ENCODE data around the gene PDXP. TPM values are rescaled to one million over a fixed set of nuclear protein-coding genes. Genes with fewer than 3 reads are reported as not detected.

Gene PDXP
- total and polyA plus RNA-seq, 2 of the 13 experiments (the other 11 are each of a cell fraction or from before 2014, with no cell fraction given) = 58.2 to 70.6 TPM

DNA sequence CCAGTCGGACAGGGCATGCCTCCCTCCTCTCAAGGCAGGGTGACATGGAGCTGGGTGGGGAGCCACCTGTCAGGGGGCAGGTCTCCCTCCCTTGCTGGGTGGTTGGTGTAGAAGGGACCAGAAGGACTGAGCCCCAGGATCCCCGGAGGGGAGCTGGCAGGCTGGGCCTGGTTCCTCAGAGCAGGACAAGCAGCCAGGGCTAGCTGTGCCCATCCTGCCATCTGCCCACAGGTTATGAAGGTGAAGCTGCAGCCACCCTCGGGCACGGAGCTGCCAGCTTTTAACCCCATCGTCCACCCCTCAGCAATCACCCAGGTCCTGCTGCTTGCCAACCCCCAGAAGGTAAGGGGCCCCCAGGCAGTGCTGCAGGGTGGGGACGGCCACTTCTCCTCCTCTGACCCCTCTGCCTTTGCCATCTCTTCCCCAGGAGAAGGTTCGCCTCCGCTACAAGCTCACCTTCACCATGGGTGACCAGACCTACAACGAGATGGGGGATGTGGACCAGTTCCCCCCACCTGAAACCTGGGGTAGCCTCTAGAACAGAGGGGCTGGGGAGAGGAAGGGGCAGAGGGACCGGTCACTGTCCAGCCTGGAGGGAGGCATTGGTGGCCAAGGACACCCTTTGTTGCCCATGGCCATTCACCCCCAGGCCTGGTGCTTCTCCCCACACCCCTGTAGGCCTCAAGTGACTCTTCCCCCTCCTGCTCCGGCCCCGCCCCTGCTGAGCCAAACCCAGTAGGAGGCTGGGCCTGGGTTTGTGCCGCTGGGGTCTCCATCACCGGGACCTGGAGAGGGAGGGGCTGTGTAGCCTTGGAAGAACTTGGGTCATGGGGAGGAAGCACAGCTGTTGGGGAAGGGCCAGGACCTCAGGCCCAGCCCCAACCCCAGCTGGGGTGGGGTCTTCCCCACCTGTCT lies 26.1 kb upstream of the PDXP start:
- in situ Hi-C loops (cut with HindIII; ENCODE audit: extremely low pct_ligation_motif_present, low pct_unique_long_range_greater_than_20kb) = no loop called here
- CTCF ChIA-PET (ENCODE audit: low intra/inter-chr PET ratio, low total read pairs) = interaction anchor here (1.0 kb wide), 1 partner anchor 23 kb away, joined by 3 read pairs; no protein-coding TSS in a partner anchor
- Histone ChIP-seq H3K36me3 (replicated peaks in 1 of 2; ENCODE audit: control insufficient read depth in 1 of 2, insufficient read depth in 2 of 2, low read length in 2 of 2) (no peaks in the 10 kb centered on the region; a peak in 1 of 5 replicates), H3K27me3 (ENCODE audit: control insufficient read depth in 1 of 2, insufficient read depth in 2 of 2, low read length in 2 of 2) (no peaks in the 10 kb centered on the region), H3K79me2 (ENCODE audit: insufficient read depth, low read length) (no peaks in the 10 kb centered on the region), H3K4me2 (ENCODE audit: low read depth, low read length) (peak overlapping the region; percentile 94), H2AFZ (ENCODE audit: low read length) (no peak overlapping the region), H3K4me1 (ENCODE audit: insufficient read depth, low read length) (peaks cover 71% of the 10 kb centered on the region), H3K9ac (ENCODE audit: insufficient read depth, low read depth, low read length) (peak overlapping the region; percentile 63), H3K27ac (ENCODE audit: extremely low read length, insufficient read depth, low read length) (peak overlapping the region; percentile 84), H3K9me3 (ENCODE audit: low read length) (no peaks in the 10 kb centered on the region), H3K4me3 (replicated peaks in 1 of 3; ENCODE audit: insufficient read depth in 1 of 3, low read depth in 2 of 3, low read length in 3 of 3) (peak overlapping the region in 1 of 3 experiments; percentile 69; a peak in 1 of 6 replicates), H4K20me1 (ENCODE audit: insufficient read depth, low read length) (no peaks in the 10 kb centered on the region)
- no peak for DNase-seq (ENCODE audit: low spot score)
- BruUV-seq (replicated peaks) = TSS peak; percentile 39
- POLR2A ChIA-PET = interaction anchor here (0.5 to 15.8 kb wide), 9 partner anchors 10 to 175 kb away, joined by 3 to 242 read pairs (median 8); partner anchors contain the start of genes GCAT, GGA1, NOL12 and PDXP
- WGBS (ENCODE audit: low lambda C conversion rate) = 94% methylated on average over 9 of the region's 14 CpGs
- ATAC-seq = no peak
- no peak for FAIRE-seq
- intact Hi-C loops (cut with micrococcal nuclease; ENCODE audit: unreplicated experiment) = no loop called here
- TF ChIP-seq ZNF329 (CRISPR knock-in tag; IDR thresholded peaks at IDR 0.05; ENCODE audit: low read depth) (no peak), ZNF879 (CRISPR knock-in tag; IDR thresholded peaks at IDR 0.05) (no peak), MXD4 (CRISPR knock-in tag; IDR thresholded peaks at IDR 0.05) (no peak), ESRRA (CRISPR knock-in tag; IDR thresholded peaks at IDR 0.05; ENCODE audit: low read depth) (0 out of 2 replicates have a peak, but pooled peaks have one; percentile 5), U2AF1 (optimal IDR thresholded peaks at IDR 0.05; ENCODE audit: low read depth, low read length) (peak; percentile 12), SOX6 (IDR thresholded peaks at IDR 0.05) (no peak), SOX6 (CRISPR knock-in tag; IDR thresholded peaks at IDR 0.05) (0 out of 2 replicates have a peak, but pooled peaks have one; percentile 12), ZSCAN25 (CRISPR knock-in tag; IDR thresholded peaks at IDR 0.05) (peak; percentile 71), TMF1 (CRISPR knock-in tag; IDR thresholded peaks at IDR 0.05; ENCODE audit: low read depth) (no peak), ZSCAN21 (CRISPR knock-in tag; IDR thresholded peaks at IDR 0.05; ENCODE audit: borderline replicate concordance) (0 out of 2 replicates have a peak, but pooled peaks have one; percentile 10), ZBTB38 (CRISPR knock-in tag; IDR thresholded peaks at IDR 0.05) (0 out of 2 replicates have a peak, but pooled peaks have one; percentile 12), XRCC5 (optimal IDR thresholded peaks at IDR 0.05; ENCODE audit: low read length) (no peak), ZNF652 (CRISPR knock-in tag; IDR thresholded peaks at IDR 0.05; ENCODE audit: borderline replicate concordance, low read depth) (peak; percentile 73), ZNF17 (CRISPR knock-in tag; IDR thresholded peaks at IDR 0.05) (no peak), ZNF660 (CRISPR knock-in tag; IDR thresholded peaks at IDR 0.05; ENCODE audit: borderline replicate concordance, low read depth) (no peak), HMGA1 (CRISPR knock-in tag; conservative IDR thresholded peaks at IDR 0.05) (no peak), ZNF772 (CRISPR knock-in tag; IDR thresholded peaks at IDR 0.05) (no peak), BORCS8-MEF2B (CRISPR knock-in tag; IDR thresholded peaks at IDR 0.05) (0 out of 2 replicates have a peak, but pooled peaks have one; percentile 25), SMAD9 (CRISPR knock-in tag; IDR thresholded peaks at IDR 0.05) (no peak), MLX (CRISPR knock-in tag; IDR thresholded peaks at IDR 0.05) (peak; percentile 6; the same call in 1 of the 2 replicates)
- TF ChIP-seq, protein P1, sequence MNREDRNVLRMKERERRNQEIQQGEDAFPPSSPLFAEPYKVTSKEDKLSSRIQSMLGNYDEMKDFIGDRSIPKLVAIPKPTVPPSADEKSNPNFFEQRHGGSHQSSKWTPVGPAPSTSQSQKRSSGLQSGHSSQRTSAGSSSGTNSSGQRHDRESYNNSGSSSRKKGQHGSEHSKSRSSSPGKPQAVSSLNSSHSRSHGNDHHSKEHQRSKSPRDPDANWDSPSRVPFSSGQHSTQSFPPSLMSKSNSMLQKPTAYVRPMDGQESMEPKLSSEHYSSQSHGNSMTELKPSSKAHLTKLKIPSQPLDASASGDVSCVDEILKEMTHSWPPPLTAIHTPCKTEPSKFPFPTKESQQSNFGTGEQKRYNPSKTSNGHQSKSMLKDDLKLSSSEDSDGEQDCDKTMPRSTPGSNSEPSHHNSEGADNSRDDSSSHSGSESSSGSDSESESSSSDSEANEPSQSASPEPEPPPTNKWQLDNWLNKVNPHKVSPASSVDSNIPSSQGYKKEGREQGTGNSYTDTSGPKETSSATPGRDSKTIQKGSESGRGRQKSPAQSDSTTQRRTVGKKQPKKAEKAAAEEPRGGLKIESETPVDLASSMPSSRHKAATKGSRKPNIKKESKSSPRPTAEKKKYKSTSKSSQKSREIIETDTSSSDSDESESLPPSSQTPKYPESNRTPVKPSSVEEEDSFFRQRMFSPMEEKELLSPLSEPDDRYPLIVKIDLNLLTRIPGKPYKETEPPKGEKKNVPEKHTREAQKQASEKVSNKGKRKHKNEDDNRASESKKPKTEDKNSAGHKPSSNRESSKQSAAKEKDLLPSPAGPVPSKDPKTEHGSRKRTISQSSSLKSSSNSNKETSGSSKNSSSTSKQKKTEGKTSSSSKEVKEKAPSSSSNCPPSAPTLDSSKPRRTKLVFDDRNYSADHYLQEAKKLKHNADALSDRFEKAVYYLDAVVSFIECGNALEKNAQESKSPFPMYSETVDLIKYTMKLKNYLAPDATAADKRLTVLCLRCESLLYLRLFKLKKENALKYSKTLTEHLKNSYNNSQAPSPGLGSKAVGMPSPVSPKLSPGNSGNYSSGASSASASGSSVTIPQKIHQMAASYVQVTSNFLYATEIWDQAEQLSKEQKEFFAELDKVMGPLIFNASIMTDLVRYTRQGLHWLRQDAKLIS (CRISPR knock-in tag; IDR thresholded peaks at IDR 0.05) = no peak

Data from HepG2 (cell line).